HL-60 (cell line): ENCODE data around the gene CHMP4A.

ENCODE experiments used
- DNase-seq, 2 experiments: peaks; one replicate each; pipeline ENCODE4 v3.0.0-alpha.2; 2010 to 2020; ENCODE audit warnings: low read depth in 1 of 2, low spot score in 1 of 2
- H3K27ac ChIP-seq: fragments of 250-450 bp; sonication (Bioruptor Pico); replicated peaks from 2 replicates; pipeline ENCODE4 v1.5.1; 2020; ENCODE audit warnings: mild to moderate bottlenecking, moderate library complexity
- H3K27me3 ChIP-seq: fragments of 250-450 bp; sonication (Bioruptor Pico); 2 replicates; pipeline ENCODE4 v1.5.1; 2021; ENCODE audit warnings: mild to moderate bottlenecking, moderate library complexity; ENCODE audit not compliant: insufficient read depth, poor library complexity, severe bottlenecking
- H3K4me3 ChIP-seq: replicated peaks from 2 replicates; pipeline ENCODE4 v1.5.1; 2011; ENCODE audit warnings: mild to moderate bottlenecking, control low read depth, low read length; ENCODE audit not compliant: insufficient read depth
- GABPA ChIP-seq: IDR thresholded peaks from 2 replicates; pipeline ENCODE4 v1.6.1; 2012; ENCODE audit warnings: low read depth
- POLR2AphosphoS5 ChIP-seq: IDR thresholded peaks from 2 replicates; pipeline ENCODE4 v1.6.1; 2012; ENCODE audit warnings: low read depth
- SPI1 ChIP-seq: IDR thresholded peaks from 2 replicates; pipeline ENCODE4 v1.6.1; 2012; ENCODE audit warnings: low read depth, mild to moderate bottlenecking, borderline replicate concordance
- TF ChIP-seq, protein P1 (sequence below): IDR thresholded peaks from 2 replicates; pipeline ENCODE4 v1.6.1; 2012; ENCODE audit warnings: low read depth; ENCODE audit not compliant: insufficient replicate concordance
- TF ChIP-seq, protein P2 (sequence below): IDR thresholded peaks from one replicate; pipeline ENCODE4 v1.5.1; 2011; ENCODE audit warnings: low read length, control low read depth, inconsistent platforms; ENCODE audit not compliant: insufficient read depth

The CHMP4A gene

DNA sequence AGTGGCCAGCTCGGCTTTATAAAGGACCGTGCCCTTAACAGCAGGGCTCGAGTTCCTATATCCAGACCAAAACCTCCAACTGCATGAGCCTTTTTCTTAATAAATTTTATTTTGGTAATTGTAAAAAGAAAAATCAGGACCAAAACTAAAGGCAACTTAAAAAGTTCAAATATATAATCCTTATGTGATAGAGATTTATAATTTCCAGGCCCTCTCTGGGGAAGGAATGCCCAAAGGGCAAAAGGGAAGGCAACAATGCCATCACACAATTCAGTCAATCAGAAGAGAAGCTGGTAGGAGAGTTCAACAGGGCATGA, 24.3 kb downstream of the CHMP4A start:
- TF ChIP-seq, protein P1, sequence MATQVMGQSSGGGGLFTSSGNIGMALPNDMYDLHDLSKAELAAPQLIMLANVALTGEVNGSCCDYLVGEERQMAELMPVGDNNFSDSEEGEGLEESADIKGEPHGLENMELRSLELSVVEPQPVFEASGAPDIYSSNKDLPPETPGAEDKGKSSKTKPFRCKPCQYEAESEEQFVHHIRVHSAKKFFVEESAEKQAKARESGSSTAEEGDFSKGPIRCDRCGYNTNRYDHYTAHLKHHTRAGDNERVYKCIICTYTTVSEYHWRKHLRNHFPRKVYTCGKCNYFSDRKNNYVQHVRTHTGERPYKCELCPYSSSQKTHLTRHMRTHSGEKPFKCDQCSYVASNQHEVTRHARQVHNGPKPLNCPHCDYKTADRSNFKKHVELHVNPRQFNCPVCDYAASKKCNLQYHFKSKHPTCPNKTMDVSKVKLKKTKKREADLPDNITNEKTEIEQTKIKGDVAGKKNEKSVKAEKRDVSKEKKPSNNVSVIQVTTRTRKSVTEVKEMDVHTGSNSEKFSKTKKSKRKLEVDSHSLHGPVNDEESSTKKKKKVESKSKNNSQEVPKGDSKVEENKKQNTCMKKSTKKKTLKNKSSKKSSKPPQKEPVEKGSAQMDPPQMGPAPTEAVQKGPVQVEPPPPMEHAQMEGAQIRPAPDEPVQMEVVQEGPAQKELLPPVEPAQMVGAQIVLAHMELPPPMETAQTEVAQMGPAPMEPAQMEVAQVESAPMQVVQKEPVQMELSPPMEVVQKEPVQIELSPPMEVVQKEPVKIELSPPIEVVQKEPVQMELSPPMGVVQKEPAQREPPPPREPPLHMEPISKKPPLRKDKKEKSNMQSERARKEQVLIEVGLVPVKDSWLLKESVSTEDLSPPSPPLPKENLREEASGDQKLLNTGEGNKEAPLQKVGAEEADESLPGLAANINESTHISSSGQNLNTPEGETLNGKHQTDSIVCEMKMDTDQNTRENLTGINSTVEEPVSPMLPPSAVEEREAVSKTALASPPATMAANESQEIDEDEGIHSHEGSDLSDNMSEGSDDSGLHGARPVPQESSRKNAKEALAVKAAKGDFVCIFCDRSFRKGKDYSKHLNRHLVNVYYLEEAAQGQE, result no peak
- TF ChIP-seq POLR2AphosphoS5 (no peak), SPI1 (no peak), GABPA (no peak)
- TF ChIP-seq, protein P2, sequence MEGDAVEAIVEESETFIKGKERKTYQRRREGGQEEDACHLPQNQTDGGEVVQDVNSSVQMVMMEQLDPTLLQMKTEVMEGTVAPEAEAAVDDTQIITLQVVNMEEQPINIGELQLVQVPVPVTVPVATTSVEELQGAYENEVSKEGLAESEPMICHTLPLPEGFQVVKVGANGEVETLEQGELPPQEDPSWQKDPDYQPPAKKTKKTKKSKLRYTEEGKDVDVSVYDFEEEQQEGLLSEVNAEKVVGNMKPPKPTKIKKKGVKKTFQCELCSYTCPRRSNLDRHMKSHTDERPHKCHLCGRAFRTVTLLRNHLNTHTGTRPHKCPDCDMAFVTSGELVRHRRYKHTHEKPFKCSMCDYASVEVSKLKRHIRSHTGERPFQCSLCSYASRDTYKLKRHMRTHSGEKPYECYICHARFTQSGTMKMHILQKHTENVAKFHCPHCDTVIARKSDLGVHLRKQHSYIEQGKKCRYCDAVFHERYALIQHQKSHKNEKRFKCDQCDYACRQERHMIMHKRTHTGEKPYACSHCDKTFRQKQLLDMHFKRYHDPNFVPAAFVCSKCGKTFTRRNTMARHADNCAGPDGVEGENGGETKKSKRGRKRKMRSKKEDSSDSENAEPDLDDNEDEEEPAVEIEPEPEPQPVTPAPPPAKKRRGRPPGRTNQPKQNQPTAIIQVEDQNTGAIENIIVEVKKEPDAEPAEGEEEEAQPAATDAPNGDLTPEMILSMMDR, result no peak
- peak overlapping the region; percentile 88 for H3K4me3 ChIP-seq
- H3K27me3 ChIP-seq, result no peaks in the 10 kb centered on the region
- no peak for DNase-seq
- H3K27ac ChIP-seq, result peak overlapping the region; percentile 79; the same call in 1 of the 2 replicates

DNA sequence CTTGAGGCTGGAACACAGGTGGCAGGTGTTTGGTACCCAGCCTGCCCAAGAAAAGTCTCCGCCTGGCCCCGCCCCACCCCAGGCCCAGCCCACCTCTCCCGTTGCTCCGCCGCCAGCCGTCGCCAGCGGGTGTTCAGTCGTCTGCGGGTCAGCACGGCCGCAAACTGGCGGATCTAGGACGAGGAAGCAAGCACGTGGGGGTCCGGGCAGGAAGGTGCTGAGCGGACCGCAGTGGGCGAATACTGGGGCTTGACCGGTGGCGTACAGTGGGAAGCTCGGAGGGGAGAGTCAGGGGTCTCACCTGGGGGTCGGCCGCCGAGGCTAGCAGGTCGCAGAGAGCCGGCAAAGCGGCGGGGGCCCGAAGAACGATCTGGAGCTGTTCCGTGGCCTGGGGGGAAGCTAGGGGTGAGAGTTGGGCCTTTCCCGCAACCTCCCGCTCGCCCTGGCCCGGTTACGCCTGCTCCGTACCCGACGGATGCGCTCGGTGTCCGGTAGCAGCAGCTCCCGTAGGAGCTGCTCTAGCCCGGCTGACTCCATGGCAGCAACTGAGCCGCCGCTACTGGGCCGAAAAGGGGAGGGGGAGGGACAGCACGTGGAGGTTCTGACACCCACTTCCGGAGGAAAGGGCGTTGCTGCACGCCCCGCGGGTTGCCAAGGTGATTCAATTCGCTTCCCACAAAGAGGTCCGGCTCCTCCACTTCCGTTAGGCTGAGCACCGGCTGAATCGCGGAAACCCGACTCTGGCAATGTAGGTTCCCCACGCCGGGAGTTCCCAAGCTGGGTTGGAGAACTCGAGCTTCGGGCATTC, 24.8 kb downstream of the CHMP4A start, which contains the start of gene IPO4:
Gene IPO4 (minus strand): TSS at position 566 of the 808 bp plus-strand sequence. CDS start 29 bp downstream, at position 537.
- DNase-seq, result peak; percentile 94 to 98
- H3K27me3 ChIP-seq, result no peaks in the 10 kb centered on the region
- peak within 1 kb of the TSS; percentile 88 for H3K4me3 ChIP-seq
- TF ChIP-seq, protein P1, result peak; percentile 37
- TF ChIP-seq SPI1 (peak; percentile 58; the same call in 1 of the 2 replicates), GABPA (peak; percentile 100), POLR2AphosphoS5 (peak; percentile 82; the same call in 1 of the 2 replicates)
- TF ChIP-seq, protein P2, result no peak
- H3K27ac ChIP-seq, result peak within 1 kb of the TSS; percentile 79

DNA sequence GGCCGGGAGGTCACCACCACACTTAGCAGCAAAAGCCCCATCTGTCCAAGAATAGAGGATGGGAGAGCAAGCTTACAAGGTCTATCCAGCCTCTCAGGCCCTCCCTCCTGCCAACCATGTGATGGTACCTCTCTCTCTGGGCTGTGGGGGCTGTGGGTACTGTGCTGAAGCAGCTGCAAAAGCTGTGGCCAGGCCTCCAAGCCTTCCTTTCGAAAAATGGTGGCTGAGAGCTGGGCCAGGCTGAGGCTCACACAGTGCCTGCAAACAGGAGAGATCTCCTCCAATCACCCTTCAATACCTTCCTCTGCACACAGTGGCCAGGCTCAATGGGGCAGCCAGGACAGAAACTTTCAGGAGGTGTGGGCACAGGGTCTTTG, 25.8 kb downstream of the CHMP4A start:
- H3K27me3 ChIP-seq, result no peaks in the 10 kb centered on the region
- H3K4me3 ChIP-seq, result peak overlapping the region; percentile 88
- DNase-seq, result no peak
- no peak overlapping the region for H3K27ac ChIP-seq
- TF ChIP-seq POLR2AphosphoS5, result no peak
- TF ChIP-seq, protein P1, result no peak
- no peak for TF ChIP-seq SPI1
- TF ChIP-seq, protein P2, result no peak
- no peak for TF ChIP-seq GABPA
